Nephron progenitor cell (in vitro differentiated cells): ENCODE data around the gene TIMM44.

Source experiments
- DNase-seq: peaks from one replicate; pipeline ENCODE4 v3.0.0; 2021
- H3K27ac Mint-ChIP-seq: 2 replicates; pipeline ENCODE4 v1.8.0; 2021; ENCODE audit warnings: mild to moderate bottlenecking, moderate library complexity, mixed read lengths
- H3K27me3 Mint-ChIP-seq: 2 replicates; pipeline ENCODE4 v1.8.0; 2021; ENCODE audit warnings: mild to moderate bottlenecking, low read depth, mixed read lengths; ENCODE audit not compliant: poor library complexity
- H3K36me3 Mint-ChIP-seq: 2 replicates; pipeline ENCODE4 v1.8.0; 2021; ENCODE audit warnings: low read depth, mixed read lengths
- H3K4me1 Mint-ChIP-seq: 2 replicates; pipeline ENCODE4 v1.8.0; 2021; ENCODE audit warnings: mixed read lengths
- H3K4me3 Mint-ChIP-seq: 2 replicates; pipeline ENCODE4 v1.8.0; 2021; ENCODE audit warnings: mild to moderate bottlenecking, moderate library complexity, mixed read lengths
- H3K9me3 Mint-ChIP-seq: 2 replicates; pipeline ENCODE4 v1.8.0; 2021; ENCODE audit warnings: mild to moderate bottlenecking, moderate library complexity, mixed read lengths
- TF ChIP-seq, protein P1 (sequence below): fragments of 200-600 bp; sonication (generic); IDR thresholded peaks from 2 replicates; pipeline ENCODE4 v1.5.0; 2021; ENCODE audit warnings: antibody characterized with exemption

Gene TIMM44

DNA sequence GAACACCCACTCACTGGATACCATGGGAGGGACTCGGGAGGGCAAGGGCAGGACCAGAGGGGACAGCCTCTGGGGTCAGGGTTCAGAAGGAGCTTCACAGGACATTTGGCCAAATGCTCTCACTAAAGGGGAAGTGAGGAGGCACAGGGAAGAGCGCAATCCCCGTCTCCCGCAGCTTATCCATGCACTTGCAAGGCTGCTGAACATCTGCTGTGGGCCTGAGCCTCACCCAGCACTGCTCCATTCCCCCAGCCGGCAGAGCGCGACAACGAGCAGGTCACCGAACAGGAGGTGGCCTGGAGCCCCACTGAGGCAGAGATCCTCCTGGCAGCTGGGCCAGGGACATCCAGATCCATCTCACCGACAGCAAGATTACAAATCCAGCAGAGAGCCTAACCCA, 38.6 kb upstream of the TIMM44 start:
- TF ChIP-seq, protein P1, sequence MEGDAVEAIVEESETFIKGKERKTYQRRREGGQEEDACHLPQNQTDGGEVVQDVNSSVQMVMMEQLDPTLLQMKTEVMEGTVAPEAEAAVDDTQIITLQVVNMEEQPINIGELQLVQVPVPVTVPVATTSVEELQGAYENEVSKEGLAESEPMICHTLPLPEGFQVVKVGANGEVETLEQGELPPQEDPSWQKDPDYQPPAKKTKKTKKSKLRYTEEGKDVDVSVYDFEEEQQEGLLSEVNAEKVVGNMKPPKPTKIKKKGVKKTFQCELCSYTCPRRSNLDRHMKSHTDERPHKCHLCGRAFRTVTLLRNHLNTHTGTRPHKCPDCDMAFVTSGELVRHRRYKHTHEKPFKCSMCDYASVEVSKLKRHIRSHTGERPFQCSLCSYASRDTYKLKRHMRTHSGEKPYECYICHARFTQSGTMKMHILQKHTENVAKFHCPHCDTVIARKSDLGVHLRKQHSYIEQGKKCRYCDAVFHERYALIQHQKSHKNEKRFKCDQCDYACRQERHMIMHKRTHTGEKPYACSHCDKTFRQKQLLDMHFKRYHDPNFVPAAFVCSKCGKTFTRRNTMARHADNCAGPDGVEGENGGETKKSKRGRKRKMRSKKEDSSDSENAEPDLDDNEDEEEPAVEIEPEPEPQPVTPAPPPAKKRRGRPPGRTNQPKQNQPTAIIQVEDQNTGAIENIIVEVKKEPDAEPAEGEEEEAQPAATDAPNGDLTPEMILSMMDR, result no peak
- no peak for DNase-seq
- H3K36me3 Mint-ChIP-seq, result peaks cover 39% of the 10 kb centered on the region
- peak overlapping the region; percentile 90 for H3K27ac Mint-ChIP-seq
- peak overlapping the region; percentile 65 for H3K4me3 Mint-ChIP-seq
- H3K9me3 Mint-ChIP-seq, result no peaks in the 10 kb centered on the region
- peaks cover 2% of the 10 kb centered on the region for H3K27me3 Mint-ChIP-seq
- peaks cover 59% of the 10 kb centered on the region for H3K4me1 Mint-ChIP-seq

DNA sequence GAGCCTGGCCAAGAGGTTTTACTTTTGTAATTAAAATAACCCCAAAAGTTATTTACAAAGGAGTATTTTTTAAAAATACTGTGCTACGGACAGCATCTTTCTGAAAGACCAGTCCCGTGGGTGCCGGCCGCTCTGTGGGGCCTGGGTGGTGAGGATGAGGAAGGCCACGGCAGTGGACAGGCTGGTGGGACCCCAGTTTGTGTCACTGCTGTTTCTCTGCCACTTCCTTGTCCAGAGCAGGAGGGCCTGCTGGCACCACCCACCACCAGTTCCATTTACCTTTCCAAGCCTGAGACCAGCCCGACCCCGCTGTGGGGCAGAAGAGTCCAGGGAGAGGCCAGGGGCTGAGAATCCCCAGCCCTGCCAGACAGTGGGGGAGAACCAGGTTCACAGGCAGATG, 38.2 kb upstream of the TIMM44 start:
- Mint-ChIP-seq H3K27me3 (peaks cover 2% of the 10 kb centered on the region), H3K4me3 (no peak overlapping the region), H3K36me3 (peaks cover 42% of the 10 kb centered on the region), H3K27ac (peak overlapping the region; percentile 54), H3K4me1 (peaks cover 56% of the 10 kb centered on the region), H3K9me3 (no peaks in the 10 kb centered on the region)
- TF ChIP-seq, protein P1, result no peak
- DNase-seq, result no peak

DNA sequence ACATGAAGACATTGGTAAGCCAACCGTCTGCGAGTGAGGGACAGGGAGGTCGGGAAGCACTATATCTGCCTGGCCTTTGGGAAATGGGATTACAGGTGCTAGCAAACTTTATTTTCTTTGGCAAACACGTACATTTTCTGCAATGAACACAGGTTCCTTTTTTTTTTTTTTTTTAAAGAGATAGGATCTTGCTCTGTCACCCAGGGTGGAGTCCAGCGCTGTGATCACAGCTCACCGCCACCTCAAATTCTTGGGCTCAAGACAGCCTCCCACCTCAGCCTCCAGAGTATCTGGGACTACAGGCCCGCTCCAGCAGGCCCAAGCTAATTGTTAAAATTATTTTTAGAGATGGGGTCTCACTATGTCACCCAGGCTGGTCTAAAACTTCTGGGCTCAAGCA, 37.7 kb upstream of the TIMM44 start:
- Mint-ChIP-seq H3K4me3 (no peak overlapping the region), H3K27ac (no peak overlapping the region), H3K36me3 (peaks cover 40% of the 10 kb centered on the region), H3K9me3 (no peaks in the 10 kb centered on the region), H3K4me1 (peaks cover 52% of the 10 kb centered on the region), H3K27me3 (peaks cover 2% of the 10 kb centered on the region)
- no peak for DNase-seq
- TF ChIP-seq, protein P1, result no peak

DNA sequence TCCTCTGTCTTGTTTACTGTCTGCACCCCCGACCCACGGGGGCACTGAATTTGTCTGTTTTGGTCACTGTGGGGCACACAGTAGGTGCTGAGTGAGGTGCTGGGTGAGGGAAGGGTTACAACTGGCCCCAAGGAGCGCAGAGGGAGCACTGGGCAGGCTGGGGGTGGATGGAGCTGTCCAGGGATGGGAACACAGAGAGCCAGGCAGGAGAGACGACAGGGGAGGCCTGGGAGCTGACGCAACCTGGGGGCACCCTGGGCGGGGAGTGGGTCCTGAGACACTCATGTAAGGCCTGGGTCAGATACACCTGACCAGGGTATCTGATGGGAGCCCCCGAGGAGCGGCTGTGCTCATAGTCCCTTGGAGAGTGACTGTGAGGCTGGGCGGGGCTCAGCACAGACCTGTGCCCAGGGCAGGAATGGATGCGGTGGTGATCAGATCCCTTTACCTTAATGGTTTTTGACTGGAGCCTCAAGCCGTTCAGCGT, 37.2 kb upstream of the TIMM44 start:
- Mint-ChIP-seq H3K27me3 (peaks cover 2% of the 10 kb centered on the region), H3K9me3 (no peaks in the 10 kb centered on the region)

DNA sequence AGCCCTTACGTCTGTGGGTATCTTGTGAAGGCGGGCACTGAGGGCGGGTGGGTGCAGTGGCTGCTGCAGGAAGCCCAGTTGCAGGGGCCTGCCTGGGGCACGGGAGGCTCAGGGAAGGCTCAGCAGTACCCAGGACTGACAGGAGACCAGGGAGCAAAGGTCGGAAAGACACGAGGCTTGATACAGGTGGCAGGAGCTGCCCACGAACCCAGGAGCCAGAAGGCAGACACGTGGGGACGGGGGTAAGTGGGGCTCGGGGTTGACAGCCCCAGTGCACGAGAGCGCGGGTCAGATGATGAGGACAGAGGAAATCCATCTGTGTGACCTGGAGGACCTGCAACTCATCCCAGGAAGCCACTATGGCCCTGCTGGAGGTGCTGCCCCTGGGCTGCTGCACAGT, 36.7 kb upstream of the TIMM44 start:
- Mint-ChIP-seq H3K27me3 (peaks cover 2% of the 10 kb centered on the region), H3K9me3 (no peaks in the 10 kb centered on the region), H3K36me3 (peaks cover 42% of the 10 kb centered on the region), H3K4me3 (no peak overlapping the region), H3K27ac (peak overlapping the region; percentile 68), H3K4me1 (peaks cover 47% of the 10 kb centered on the region)
- no peak for DNase-seq
- TF ChIP-seq, protein P1, result no peak

More for the DNA sequence above, 37.2 kb upstream of the TIMM44 start:
- Mint-ChIP-seq H3K4me3 (no peak overlapping the region), H3K4me1 (peaks cover 47% of the 10 kb centered on the region), H3K36me3 (peaks cover 37% of the 10 kb centered on the region), H3K27ac (peak overlapping the region; percentile 97)
- DNase-seq, result no peak
- TF ChIP-seq, protein P1, result no peak

DNA sequence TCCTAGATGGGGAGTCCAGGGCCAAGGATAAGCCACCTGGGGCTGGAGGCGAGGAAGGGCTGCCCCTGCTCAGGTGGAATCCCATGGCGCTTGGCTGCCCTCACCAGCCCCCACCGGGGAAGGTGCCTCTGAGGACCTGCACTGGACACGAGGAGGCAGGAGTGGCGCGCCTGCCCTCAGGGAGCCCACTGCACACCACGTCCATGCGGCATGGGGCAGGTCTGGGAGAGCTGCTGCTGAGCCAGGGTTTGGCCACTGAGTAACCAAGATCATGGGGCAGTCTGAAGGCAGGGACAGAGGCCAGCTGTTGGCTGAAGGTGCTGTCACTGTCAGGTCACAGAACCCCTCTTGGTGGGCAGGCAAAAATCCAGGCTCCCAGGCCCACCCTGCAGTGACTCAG, 36.1 kb upstream of the TIMM44 start:
- Mint-ChIP-seq H3K36me3 (peaks cover 42% of the 10 kb centered on the region), H3K9me3 (no peaks in the 10 kb centered on the region), H3K4me1 (peaks cover 47% of the 10 kb centered on the region), H3K27me3 (peaks cover 2% of the 10 kb centered on the region), H3K4me3 (no peak overlapping the region), H3K27ac (no peak overlapping the region)
- TF ChIP-seq, protein P1, result no peak
- no peak for DNase-seq
